ENCODE measurements around the gene PXDC1. TPM values are rescaled to one million over a fixed set of nuclear protein-coding genes. Genes with fewer than 3 reads are reported as not detected.

The PXDC1 gene
- total RNA-seq, 1 experiment from 2014 or later, result 1.4 TPM

DNA sequence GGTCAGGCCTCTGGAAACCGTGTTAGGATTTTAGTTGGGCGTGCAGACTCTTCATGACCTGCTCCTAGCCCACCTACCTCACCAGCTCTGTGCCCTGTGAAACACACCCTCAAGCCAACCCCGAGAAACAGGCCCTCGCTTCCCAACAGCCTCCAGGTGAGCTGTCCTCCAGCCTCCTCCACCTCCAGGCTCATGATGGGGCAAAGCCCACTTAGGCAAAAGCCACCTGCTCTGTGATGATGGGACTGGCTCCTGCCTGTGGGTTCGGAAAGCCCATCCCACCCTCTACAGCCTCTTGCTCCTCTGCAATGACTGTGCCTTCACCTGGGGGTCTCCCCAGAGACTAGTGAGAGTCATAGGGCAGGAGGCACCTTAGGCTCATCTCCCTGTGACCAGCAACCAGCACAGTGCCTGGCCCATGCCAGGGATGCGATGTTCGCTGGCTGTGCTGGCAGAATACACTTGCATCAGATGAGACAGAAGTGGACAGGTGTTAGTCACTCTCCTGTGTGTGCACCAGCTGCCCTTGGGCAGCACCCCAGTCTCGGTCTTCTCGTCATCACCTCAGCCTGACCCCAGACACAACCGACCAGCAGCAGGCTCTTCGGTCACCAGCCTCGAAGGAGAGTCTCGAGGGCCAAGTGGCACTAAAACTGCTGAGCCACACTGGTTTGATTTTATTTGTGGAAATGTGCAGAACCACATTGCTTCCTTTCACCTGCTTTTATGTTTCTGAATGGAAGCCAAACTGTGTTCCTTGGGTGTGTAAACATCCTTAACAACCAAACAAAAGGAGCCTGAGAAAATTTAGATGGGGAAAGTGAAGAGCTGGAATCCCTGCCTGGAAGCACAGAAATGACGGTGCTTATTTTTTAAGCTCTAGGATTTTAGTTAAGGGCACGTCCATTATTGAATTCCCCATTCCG lies 10.7 kb downstream of the PXDC1 start:
- no peaks in the 10 kb centered on the region for H3K27me3 ChIP-seq (ENCODE audit: control insufficient read depth, insufficient read depth, low read length)
- H3K36me3 ChIP-seq (replicated peaks; ENCODE audit: control insufficient read depth, insufficient read depth, low read length), result no peaks in the 10 kb centered on the region
- no peak for DNase-seq
- H3K4me3 ChIP-seq (ENCODE audit: insufficient read depth, low read depth, low read length), result no peak overlapping the region

GRCh38 chr6:3739311-3739897 lies 12.1 kb downstream of the PXDC1 start:
- no peaks in the 10 kb centered on the region for H3K36me3 ChIP-seq (replicated peaks; ENCODE audit: control insufficient read depth, insufficient read depth, low read length)
- no peak overlapping the region for H3K4me3 ChIP-seq (ENCODE audit: insufficient read depth, low read depth, low read length)
- H3K27me3 ChIP-seq (ENCODE audit: control insufficient read depth, insufficient read depth, low read length), result no peaks in the 10 kb centered on the region
- DNase-seq, result no peak

DNA sequence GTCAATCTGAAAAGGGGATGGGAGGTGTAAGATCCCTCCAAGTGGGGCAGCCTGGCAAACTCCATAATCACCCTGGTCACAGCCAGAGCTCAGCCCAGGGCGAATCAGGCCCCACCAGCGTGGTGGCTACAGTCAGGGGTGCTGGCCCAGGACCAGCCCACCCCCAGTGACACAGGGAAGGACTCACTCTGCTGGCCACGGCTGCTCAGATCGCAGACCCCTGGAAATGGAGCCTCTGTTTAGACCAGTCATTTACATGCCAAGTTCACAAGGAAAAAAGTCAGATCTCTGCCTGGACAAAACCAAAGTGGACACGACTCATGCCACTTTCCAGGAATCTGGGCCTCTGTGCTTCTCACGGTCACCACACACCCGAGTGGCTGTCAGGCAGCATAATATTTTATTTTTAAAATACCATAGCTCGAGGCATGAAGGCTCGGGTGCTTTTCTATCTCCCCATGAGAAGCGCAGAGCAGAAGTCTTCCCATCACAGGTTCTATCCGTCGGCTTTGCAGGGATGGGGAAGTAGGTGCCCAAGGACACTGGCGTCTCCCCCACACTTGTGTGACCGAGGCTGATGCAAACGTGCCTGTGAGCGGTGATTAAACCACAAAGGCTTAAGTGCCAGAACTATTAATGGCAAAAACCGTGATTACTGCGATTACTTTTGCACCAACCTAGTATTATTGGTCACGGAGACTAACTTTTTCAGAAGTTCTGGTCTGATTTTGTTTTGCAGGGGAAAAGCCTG lies 13.0 kb downstream of the PXDC1 start:
- DNase-seq, result no peak
- H3K4me3 ChIP-seq (ENCODE audit: insufficient read depth, low read depth, low read length), result no peak overlapping the region

GRCh38 chr6:3737831-3738210 lies 13.7 kb downstream of the PXDC1 start:
- no peak for DNase-seq
- H3K4me3 ChIP-seq (ENCODE audit: insufficient read depth, low read depth, low read length), result no peak overlapping the region
- no peaks in the 10 kb centered on the region for H3K36me3 ChIP-seq (replicated peaks; ENCODE audit: control insufficient read depth, insufficient read depth, low read length)
- H3K27me3 ChIP-seq (ENCODE audit: control insufficient read depth, insufficient read depth, low read length), result no peaks in the 10 kb centered on the region

More for the DNA sequence above, 13.0 kb downstream of the PXDC1 start:
- H3K27me3 ChIP-seq (ENCODE audit: control insufficient read depth, insufficient read depth, low read length), result no peaks in the 10 kb centered on the region
- no peaks in the 10 kb centered on the region for H3K36me3 ChIP-seq (replicated peaks; ENCODE audit: control insufficient read depth, insufficient read depth, low read length)

GRCh38 chr6:3737149-3737830 lies 14.2 kb downstream of the PXDC1 start:
- Histone ChIP-seq H3K36me3 (replicated peaks; ENCODE audit: control insufficient read depth, insufficient read depth, low read length) (no peaks in the 10 kb centered on the region), H3K4me3 (ENCODE audit: insufficient read depth, low read depth, low read length) (no peak overlapping the region), H3K27me3 (ENCODE audit: control insufficient read depth, insufficient read depth, low read length) (no peaks in the 10 kb centered on the region)
- no peak for DNase-seq

DNA sequence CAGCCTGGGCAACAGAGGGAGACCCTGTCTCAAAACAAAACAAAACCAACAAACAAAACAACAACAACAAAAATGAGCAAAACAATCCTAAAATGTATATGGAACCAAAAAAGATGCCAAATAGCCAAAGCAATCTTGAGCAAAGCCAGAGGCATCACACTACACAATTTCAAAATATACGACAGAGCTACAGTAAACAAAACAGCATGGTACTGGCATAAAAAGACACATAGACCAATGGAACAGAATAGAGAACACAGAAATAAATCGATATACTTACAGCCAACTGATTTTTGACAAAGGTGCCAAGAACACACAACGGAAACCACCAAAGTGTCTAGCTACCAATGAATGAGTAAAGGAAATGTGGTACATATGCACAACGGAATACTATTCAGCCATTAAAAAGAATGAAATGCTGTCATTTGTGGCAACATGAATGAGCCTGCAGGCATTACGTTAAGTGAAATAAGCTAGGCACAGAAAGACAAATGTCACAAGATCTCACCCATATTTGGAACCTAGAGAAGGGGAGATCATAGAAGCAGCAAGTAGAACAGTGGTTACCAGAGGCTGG lies 16.4 kb downstream of the PXDC1 start:
- Histone ChIP-seq H3K4me3 (ENCODE audit: insufficient read depth, low read depth, low read length) (no peak overlapping the region), H3K36me3 (replicated peaks; ENCODE audit: control insufficient read depth, insufficient read depth, low read length) (no peaks in the 10 kb centered on the region), H3K27me3 (ENCODE audit: control insufficient read depth, insufficient read depth, low read length) (no peaks in the 10 kb centered on the region)
- no peak for DNase-seq

GRCh38 chr6:3734023-3734422 lies 17.5 kb downstream of the PXDC1 start:
- Histone ChIP-seq H3K4me3 (ENCODE audit: insufficient read depth, low read depth, low read length) (no peak overlapping the region), H3K27me3 (ENCODE audit: control insufficient read depth, insufficient read depth, low read length) (no peaks in the 10 kb centered on the region), H3K36me3 (replicated peaks; ENCODE audit: control insufficient read depth, insufficient read depth, low read length) (no peaks in the 10 kb centered on the region)
- no peak for DNase-seq

DNA sequence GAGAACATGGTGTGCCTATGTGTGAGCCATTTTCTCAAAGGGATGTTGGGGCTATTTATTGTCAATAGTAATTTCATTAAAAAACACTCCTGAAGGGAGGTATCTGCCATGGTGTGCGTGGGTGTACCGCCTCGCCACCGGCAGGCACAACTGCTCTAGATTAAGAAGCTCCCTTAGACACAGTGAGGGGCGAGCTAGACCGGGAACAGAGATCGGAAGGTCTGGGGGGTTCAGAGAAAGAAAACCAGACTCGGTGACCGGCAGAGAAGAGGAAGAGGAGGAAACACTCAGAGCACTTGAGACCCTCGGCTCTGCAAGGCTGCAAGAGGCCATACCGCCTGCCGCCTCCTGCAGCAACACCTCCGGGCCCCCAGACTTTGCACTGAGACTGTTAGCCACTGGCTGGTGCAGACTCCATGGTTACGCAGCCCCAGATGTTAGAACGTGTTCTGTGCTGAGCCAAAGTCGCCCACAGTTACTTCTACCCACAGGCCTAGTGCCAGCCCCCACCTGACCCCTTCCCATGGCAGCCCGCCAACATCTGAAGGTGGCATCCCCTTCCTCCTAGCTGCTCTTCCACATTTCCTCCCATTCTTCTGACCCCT lies 18.1 kb downstream of the PXDC1 start:
- Histone ChIP-seq H3K4me3 (ENCODE audit: insufficient read depth, low read depth, low read length) (no peak overlapping the region), H3K36me3 (replicated peaks; ENCODE audit: control insufficient read depth, insufficient read depth, low read length) (no peaks in the 10 kb centered on the region), H3K27me3 (ENCODE audit: control insufficient read depth, insufficient read depth, low read length) (no peaks in the 10 kb centered on the region)
- DNase-seq, result no peak

DNA sequence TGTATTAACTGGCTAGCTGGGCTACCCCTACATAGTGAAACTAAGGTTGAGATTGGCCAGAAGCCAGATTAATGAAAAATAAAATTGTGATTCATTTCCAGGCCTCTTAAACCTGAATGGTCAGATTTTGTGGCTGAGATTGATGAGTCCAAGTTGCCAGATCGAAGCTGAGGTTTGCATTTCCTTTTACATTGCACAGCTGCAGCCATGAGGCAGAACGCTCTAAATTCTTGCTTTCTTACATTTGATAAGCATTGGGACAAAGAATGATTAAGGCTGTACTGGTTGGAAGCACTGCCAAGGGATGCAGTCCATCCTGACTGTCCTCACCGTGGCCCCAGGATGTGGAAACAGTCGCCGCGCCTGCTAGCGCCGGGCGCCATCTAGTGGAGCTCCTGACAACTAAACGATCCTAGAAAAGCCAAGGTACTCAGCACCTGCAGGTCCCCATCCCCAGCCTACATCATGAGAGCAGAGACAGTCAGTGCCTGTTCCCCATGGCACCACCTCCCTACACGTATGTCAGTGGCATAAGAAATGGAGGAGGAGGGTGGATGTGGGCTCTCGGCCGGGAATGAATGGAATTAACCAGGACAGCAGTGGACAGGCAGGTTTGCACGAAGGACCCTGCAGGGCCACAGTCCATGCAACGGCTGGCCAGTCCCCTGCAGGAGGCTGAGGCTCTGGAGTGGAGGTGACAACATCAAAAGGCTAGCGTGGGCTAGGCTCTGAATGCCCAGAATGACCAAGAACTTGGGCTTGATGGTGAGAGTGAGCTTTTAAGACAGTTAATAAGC lies 19.0 kb downstream of the PXDC1 start:
- no peak overlapping the region for H3K4me3 ChIP-seq (ENCODE audit: insufficient read depth, low read depth, low read length)
- DNase-seq, result peak; percentile 87
- H3K36me3 ChIP-seq (replicated peaks; ENCODE audit: control insufficient read depth, insufficient read depth, low read length), result no peaks in the 10 kb centered on the region
- H3K27me3 ChIP-seq (ENCODE audit: control insufficient read depth, insufficient read depth, low read length), result no peaks in the 10 kb centered on the region

DNA sequence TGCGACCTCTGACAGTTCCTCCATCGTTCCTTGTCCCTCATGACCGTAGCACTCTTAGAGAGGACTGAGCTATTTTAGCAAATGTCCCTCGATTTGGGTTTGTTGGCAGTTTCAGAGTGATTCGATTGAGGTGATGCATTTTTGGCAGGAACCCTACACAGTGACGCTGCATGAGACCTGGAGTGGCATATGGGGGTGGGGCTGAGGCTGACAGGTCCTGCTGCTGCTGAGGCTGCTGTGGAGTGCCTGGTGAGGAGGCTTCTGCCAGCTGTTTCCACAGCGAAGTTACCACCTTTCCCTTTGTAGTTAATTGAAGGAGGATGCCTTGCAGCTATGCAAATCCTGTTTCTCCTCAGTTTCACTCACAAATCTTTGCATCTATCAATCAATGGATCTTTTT lies 19.8 kb downstream of the PXDC1 start:
- no peaks in the 10 kb centered on the region for H3K36me3 ChIP-seq (replicated peaks; ENCODE audit: control insufficient read depth, insufficient read depth, low read length)
- H3K4me3 ChIP-seq (ENCODE audit: insufficient read depth, low read depth, low read length), result no peak overlapping the region
- H3K27me3 ChIP-seq (ENCODE audit: control insufficient read depth, insufficient read depth, low read length), result no peaks in the 10 kb centered on the region
- DNase-seq, result no peak

GRCh38 chr6:3729603-3730344 lies 21.7 kb downstream of the PXDC1 start:
- Histone ChIP-seq H3K27me3 (ENCODE audit: control insufficient read depth, insufficient read depth, low read length) (no peaks in the 10 kb centered on the region), H3K36me3 (replicated peaks; ENCODE audit: control insufficient read depth, insufficient read depth, low read length) (no peaks in the 10 kb centered on the region), H3K4me3 (ENCODE audit: insufficient read depth, low read depth, low read length) (no peak overlapping the region)
- no peak for DNase-seq

- Histone ChIP-seq H3K4me3 (ENCODE audit: insufficient read depth, low read depth, low read length) (no peak overlapping the region), H3K27me3 (ENCODE audit: control insufficient read depth, insufficient read depth, low read length) (no peaks in the 10 kb centered on the region), H3K36me3 (replicated peaks; ENCODE audit: control insufficient read depth, insufficient read depth, low read length) (no peaks in the 10 kb centered on the region)
- no peak for DNase-seq
Measured at GRCh38 chr6:3727593-3728108, 23.9 kb downstream of the PXDC1 start.
